HG03342 (cell line): ENCODE data around the gene SSTR3.
"Not testable (repeated sequence)": the region's sequence is repeated elsewhere in the genome, so short reads cannot be mapped to it uniquely, and the experiment has no call there.

ENCODE experiments used
- ATAC-seq: cut with Tn5 transposase; IDR thresholded peaks from one replicate; pipeline ENCODE4 v1.9.1; 2021; ENCODE audit warnings: mild to moderate bottlenecking, moderate library complexity; ENCODE audit not compliant: unreplicated experiment

Gene SSTR3

DNA sequence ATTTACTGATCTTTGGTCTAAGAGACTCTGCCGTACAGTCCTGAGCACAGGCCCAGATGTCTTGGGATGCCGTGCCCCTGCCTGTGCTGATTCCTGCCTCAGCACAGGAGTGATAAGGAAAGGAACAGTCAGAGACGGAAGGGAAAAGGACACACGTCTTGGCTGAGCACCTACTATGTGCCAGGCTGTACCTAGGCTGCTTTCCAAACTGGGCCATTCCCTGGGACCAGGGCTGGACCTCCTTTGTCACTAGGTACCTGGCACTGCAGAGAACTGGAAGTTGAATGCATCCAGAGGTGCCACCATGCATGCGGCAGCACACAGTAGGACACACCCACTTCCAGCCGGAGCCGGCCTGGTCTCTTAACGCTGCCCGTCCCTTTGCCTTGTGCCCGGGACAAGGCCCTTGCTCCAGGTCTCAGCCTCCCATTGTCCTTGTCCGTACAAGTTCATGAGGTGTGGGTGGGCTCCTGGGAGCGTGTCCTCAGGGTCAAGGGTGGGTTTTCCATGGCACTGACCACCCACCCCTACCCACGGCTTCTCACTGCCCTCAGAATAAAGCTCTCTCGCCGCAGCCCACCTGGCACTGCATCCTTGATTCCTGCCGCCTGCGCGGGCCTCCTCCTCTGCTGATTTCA lies 1.1 kb upstream of the SSTR3 start:
- no peak for ATAC-seq

DNA sequence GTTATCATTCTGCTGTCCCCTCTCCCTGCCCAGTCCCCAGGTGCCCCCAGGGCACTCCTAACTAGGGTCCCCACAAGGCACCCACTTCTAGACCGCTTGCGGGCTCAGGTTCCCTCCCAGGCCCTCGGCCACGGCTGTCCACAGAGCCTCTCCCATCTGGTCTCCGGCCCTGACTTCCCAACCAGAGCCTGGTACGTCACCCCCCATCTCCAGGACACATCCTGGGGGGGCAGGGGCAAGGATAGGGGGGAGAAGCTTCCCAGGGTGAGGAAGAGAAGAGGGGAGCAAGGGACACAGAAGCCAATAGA lies 457 bp downstream of the SSTR3 start:
- no peak for ATAC-seq

DNA sequence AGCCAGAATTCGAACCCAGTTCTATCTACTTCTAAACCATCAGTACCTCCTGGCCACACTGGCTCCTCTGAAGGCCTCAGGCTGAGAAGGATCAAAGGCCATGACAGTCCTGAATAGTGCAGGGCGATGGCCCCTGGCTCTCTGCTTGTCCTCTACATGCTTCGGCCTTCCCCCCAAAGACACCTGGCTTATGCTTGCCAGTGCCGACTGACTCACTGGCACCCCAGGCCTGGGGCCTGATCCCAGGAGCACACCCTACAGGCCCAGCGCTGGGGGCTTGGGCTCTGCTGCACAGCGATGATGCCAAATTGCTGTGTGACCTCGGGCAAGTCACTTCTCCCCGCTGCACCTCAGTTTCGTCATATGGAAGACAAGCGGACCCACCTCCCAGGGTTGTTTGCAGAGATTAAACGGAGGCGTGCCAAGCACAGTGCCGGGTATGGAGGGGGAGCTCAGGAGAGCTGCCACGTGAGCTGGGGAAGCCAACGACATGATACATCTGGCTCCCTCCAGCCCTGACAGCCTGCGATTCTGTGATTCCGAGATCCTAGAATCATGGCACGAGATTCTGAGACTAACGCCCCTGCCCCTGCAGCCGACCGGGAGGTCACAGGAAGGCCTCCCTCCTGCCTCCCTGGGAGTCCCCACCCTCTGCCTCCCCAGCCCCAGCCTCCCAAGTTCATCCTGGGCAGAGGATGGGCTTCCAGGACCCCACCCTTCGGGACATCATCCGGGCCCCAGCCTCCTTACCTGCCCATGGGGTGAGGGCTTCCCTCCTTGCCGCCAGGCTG lies 1.0 kb downstream of the SSTR3 start:
- no peak for ATAC-seq

DNA sequence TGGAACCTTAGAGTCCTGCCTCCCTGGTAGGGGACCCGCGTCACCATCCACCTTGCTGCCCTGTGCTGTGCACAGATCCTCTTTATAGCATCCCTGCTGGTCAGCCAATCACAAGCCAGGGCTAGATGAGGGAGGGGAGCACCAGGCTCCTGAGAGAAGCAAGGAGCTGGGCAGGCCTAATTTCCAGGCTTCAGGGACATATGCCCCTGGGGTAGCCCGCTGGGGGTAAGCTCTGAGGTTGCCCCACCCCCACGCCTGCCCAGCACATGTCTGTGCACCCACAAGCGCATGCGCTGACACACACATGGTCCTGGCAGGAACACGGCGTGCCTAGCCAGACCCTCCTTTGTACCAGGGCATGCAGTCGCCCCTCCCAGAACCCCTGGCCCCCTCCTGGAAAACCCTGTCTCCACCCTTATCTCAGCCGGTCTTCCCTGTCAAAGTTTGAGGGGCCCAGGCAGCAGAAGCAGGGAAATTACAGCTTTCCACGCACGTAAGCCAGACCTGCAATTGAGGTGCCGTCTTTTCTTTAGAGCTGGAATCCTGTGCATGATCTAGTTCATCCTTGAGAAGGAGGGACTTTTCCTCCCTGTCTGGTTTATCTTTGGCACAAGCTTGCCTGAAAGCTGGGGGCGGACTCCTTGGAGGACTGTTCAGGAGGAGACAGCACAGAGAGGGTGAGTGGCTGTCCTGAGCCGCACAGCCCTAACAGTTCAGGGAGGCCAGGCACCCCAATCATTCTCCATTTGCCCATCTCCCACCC lies 2.1 kb downstream of the SSTR3 start:
- ATAC-seq, result no peak

DNA sequence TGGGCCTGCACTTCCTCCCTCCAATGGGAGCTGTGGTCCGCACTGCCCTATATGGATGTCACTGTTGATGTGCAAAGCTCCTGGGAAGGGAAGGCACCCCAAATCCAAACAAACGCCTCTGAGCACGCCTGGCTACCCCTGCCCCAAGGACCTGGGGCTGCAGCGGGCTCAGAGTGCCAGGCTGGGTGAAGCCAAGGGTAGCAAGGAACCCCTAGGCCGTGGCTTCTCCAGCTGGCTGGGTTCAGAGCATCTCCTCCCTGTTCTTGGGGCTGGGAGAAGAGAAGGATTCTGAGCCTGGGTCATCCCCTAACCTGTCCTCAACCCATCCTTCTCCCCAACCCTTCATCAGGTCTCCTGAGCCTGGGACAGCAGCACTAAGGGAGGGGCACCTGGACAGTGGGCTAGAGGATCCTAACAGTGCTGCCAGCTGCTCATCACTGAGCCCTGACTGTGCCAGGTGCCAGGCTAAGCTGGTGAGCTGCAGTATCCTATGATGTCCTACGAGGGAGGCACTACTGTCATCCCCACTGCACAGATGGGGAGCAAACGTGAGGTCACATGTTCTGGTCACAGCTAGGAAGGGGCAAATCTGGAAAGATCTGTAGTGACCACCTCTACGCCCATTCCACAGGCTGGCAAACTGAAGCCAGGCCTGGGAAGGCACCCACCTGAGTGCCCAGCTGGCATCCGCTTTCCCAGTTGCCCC lies 3.0 kb downstream of the SSTR3 start:
- ATAC-seq, result no peak

DNA sequence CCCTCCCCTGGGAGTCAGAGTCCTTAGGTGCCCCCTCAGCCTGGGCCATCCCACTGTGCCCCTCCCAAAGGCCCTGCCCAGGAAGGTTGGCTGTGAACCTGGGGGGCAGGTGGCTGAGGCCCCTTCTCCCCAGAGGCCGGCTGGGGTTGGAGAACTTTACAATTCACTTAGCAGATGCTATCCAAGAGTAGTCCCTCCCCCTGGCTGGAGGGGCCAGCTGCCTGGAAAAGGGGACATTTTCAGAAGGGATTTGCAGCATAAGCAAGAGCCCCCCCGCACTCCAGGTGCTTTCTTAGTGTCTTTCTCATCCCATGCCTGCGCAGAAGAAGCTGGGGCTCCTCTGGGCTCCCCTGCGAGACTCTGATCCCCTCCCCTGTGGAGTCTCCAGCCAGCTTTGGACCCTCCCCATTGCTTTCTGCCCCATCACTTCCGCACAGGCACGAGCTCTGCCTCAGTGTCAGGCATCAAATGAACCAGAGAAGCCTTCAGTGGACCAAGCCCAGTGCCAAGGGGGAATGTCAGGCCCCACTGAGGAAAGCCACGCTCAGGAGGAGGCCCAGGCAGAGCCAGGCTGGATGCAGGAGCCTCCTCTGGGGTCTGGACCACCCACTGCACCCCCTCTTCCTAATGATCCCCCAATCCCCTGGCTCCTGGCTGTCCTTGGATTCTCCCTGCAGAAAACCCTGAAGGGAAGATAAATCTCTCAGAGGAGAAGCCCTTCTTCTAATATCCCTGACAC lies 3.7 kb downstream of the SSTR3 start:
- ATAC-seq, result no peak

DNA sequence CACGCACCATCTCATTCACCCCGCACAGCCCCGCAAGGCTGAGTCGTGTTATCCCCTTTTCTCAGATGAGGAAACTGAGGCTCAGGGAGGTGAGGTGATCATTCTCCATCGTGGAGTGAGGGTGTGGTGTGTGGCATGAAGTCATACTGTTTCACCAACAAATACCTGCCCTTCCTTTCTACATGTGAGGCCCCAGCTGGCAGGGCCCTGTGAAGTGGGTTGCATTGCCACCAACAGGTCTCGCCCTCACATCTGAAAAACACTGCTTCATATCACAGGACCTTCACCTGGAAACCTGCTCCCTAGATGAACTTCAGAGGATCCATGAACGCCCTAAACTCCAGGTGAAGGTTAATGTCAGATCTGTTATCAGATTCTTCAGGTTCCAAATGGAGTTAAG lies 4.3 kb downstream of the SSTR3 start:
- no peak for ATAC-seq

DNA sequence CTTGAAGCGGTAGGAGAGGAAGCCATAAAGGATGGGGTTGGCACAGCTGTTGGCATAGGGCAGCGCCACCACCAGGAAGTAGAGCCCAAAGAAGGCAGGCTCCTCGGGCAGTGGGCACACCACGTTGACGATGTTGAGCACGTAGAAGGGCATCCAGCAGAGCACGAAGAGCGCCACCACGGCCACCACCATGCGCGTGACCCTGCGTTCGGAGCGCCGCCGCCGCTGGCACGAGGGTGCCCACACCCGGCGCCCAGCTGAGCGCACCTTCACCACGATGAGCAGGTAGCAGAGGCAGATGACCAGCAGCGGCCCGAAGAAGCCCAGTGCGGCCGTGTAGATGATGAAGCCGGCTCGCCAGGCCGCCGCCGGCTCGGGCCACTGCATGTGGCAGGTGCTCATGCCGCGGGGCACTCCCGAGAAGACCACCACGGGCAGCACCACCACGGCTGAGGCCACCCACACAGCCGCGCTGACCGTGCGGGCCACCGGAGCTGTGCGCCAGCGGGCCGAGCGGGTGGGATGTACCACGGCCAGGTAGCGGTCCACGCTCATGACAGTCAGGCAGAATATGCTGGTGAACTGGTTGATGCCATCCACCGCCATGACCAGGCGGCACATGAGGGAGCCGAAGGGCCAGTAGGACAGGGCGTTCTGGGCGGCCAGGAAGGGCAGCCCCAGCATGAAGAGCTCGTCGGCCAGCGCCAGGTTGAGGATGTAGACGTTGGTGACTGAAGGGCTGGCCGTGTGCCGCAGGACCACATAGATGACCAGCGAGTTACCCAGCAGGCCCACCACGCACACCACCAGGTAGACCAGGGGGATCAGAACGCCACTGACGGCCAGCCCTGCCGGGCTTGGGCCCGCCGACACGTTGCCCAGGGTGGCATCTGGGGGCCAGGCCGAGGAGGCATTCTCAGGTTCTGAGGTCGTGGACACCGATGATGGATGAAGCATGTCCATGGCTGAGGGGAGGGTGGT lies 5.1 kb downstream of the SSTR3 start:
- no peak for ATAC-seq

DNA sequence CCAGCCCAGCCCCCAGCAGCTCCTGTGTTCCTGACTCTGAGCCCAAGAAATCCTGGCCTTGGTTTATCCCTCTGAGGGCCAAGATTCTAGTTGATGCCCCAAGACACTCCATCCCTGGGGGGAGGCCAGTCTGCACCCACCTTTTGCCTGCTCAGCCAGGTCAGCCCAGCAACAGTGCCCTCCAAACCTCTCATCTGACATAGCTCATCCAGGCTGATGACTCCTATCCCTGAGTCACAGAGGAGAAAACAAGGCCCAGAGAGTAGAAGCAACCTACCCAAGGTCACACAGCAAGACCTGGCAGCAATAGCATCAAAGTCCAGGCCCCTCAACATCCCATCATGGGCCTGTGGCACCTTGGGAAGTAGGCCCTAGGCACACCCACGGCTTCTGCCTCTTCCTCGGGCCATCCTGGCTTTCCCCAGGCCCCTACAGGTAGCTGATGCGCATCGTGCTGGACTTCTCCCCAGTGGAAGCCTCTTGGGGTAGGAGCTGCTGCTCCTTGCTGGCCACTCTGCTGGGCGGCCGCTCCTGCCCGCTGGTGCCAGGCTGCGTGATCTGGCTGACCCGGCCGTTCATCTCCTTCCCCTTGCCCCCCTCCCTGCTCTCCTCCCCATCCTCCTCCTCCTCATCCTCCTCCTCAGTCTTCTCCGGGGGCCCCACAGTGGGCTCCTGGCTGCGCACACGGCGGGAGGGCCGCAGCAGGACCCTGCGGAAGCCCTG lies 6.0 kb downstream of the SSTR3 start:
- no peak for ATAC-seq

DNA sequence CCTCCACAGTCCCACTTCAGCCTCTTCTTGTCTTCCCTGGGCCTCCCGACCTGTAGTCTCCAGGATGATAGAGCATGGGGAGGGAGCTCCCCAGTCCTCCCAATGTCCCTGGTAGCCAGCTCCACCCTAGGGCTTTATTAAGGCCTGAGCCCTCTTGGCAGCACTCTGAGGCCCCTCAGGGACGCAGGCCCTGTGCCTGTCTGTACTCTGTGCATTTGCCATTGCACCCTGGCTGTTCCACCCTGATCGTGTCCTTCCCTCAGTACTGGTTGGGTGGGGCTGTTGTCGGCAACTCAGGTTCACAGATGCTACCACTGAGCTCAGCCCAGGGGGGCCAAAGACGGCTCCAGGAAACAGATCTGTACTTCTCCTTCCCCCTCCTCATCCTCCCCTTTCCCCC lies 7.2 kb downstream of the SSTR3 start:
- no peak for ATAC-seq

DNA sequence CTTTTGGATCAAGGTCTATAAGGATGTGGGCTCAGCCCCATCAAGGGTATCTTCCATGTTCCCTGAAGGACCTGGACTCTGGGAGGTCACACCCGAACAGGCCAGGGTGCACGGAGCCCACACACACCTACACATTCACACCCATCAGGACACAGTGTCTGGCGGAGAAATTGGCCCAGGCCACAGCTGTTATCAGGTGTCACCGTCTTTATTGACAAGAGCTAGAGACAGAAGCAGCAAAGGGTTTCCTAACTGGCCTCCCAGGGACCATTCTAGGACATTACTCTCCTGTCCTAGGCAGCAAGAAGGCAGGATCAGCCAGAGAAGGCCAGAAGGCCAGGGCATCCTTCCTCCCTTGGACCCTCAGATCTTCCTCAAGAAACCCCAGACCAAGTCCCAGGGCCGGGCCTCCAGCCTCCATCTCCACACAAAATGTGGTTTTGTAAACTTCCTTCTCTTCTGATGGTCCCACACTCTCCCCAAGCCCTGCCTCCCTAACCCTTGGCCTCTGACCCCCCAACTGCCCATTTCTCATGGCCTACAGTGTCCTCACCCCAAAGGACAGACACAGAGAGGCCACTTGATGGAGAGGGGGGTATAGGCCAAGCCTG lies 8.1 kb downstream of the SSTR3 start:
- ATAC-seq, result no peak

DNA sequence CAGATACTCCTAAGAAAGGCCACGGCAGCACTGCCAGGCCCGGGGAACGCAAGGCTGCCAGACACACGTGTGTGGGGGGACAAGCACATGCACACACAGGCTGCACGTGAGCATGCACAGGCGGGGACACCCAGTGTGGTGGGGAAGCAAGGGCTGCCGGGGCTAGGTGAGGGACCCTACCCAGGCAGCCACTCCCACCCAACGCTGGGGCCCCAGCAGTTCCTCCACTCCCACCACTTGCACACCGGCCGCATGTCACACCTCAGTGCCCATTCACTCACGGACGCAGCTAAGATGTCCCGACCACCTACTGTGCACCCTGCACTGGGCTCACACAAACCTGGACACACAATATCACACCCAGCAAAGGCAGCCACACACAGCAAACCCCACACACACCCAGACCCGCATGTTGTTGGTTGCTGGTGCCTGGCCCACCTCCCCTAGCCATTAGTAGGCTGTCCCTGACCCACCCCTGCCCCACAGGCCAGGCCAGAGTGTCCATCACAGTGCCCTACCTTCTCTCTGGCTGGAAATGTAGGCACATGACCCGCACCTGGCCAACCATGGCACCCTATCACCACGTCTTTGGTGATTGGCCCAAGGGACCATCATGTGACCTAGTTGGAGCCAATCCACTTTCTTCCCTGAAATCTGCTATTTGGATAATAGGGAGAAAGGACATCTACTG lies 8.8 kb downstream of the SSTR3 start:
- ATAC-seq, result no peak

DNA sequence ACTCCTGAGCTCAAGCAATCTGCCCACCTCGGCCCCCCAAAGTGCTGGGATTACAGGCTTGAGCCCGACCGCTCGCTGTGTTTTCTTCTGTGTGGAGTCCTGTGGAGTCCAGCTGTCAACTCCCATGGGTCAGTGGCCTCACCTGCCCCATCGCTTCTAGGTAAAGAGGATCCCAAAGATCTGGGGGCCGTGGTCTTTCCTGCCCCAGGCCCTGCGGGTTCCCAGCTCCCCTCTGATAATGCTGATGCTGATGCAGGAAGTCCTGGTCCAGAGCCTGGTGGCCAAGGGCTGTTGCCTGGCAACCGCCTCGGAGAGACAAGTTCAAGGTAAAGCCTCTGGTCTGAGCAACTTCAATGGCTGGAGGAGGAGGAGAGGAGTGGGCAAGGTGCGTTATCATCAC lies 9.6 kb downstream of the SSTR3 start:
- ATAC-seq, result no peak

DNA sequence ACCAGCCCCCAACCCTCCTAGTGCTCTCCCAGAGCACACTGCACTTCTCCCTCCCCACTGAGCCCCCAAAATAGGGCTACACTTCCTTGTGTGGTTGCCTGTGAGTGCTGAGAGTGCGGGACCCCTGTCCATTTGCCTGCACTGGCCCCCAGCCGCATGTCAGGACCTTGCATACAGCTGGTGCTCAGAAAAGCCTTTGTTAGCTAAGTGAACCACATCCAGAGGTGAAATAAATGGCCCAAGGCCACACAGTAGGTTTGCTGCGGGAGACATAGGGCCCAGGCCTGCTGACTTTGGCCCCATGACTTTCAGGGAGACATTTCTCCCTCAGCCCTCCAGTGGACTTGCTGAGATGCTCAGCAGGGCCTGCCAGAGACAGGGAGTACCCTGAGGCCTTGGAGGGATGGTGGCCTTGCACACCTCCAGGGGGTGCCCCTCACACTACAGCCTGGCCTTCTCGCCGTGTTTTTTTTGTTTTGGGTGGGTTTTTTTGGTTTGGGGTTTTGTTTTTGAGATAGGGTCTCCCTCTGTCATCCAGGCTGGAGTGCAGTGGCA lies 10.2 kb downstream of the SSTR3 start:
- no peak for ATAC-seq

DNA sequence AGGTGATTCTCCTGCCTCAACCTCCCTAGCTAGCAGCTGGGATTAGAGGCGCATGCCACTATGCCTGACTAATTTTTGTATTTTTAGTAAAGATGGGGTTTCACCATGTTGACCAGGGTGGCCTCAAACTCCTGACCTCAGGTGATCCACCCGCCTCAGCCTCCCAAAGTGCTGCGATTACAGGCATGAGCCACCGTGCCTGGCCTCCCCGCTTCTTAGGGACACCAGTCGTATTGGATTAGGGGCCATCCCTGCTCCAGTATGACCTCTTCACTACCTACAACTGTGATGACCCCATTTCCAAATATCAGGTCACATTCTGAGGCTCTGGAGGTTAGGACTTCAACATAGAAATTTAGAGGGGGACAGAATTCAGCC lies 10.8 kb downstream of the SSTR3 start:
- not testable (repeated sequence) for ATAC-seq

DNA sequence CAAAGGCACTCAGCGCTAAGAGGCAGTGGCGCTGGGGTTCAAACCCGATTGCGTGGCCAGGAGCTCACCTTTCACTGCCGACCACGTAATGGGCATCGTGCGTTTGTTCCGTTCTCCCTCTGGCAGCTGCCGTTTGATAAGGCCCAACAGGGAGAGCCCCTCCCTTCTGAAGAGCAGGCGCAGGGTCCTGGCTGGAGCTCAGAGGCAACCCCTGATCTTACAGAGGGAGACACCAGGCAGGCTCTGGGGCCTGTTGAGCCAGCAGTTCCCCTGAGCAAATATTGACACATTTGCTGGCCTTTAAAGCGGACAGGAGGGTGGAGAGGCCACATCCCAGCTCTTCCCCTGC lies 12.5 kb downstream of the SSTR3 start:
- ATAC-seq, result no peak

DNA sequence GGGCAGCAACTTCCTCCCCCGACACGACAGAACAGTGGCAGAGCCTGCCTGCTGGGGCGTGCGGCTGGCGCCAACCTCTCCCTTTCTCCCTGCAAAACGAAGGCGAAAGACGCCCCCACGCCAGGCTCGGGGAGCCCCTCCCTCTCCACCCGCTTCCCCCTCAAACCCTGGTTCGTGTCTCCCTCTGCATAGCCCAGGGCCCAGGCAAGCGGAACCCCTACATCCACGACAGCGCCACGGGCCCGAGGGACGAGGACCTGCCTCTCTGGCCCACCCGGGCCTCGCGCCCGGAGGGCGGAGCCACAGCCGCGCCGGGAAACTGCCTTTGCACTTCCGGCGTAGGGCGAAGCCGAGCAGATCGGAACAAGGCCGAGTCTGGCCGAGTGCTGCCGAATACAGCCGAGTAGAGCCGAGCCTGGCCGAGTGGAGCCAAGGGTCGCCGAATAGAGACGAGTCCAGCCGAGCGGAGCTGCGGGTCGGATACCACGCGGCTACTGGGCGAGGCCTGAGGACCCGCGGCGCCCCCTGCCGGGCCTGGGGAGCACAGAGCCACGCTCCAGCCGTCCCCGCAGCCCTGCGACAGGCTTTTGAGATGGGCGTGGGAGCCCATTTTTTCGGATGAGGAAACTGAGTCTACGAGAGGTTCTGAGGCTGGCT lies 13.0 kb downstream of the SSTR3 start:
- peak; percentile 93 for ATAC-seq
